GM04503 (cell line): Measurements from ENCODE around the gene GNS.

ENCODE experiments used
- DNase-seq: peaks from one replicate; pipeline ENCODE4 v3.0.0-alpha.2; 2012; ENCODE audit warnings: low read depth

GNS gene

DNA sequence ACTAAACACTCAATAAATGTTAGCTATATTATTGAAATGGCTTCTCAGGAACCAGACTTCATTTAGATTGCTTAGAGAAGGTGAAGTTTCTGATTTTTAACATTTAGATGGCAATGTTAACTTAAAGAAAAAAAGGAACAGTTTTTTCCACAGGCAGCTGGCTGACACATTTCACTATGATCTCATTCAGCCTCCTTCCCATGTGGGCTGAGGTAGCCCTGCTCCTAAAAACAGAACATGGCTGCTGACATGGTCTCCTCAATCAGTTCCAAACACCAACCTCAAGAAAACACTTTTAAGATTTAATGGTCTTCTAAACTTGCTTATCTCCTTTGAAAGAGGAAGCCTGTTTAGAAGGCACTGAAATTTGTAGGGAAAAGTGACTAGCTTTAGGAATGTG lies 23.8 kb downstream of the GNS start:
- no peak for DNase-seq

DNA sequence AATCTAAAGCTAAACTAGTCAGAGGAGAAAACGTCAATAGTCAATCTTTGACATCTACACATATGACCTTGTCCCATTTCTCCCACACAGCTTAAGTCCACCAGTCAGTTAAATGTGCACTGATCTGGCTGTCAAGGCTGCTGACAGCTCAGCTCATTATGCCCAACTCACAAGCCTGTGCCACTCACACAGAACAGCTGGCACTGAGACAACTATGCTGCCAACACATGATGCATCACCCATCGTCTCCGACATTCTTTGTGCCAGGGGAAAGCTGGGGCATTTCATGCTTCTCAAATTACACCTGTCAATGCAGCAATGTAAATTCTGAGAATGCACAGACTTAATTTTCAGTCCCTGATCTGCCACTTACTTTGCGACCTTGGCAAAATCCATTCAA lies 25.3 kb downstream of the GNS start:
- no peak for DNase-seq

DNA sequence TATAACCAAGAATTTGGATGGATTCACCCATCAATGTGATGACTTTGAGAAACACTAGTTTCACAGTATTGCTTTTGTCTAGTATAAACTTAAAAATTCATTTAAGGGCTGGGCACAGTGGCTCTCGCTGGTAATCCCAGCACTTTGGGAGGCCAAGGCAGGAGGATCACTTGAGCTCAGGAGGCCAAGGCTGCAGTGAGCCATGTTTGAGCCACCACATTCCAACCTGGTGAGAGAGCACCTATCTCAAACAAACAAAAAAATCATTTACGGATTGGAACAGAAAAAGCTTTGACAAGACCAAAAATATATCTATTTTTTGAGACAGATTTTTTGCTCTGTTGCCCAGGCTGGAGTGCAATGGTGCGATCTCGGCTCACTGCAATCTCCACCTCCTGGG lies 27.5 kb downstream of the GNS start:
- no peak for DNase-seq

DNA sequence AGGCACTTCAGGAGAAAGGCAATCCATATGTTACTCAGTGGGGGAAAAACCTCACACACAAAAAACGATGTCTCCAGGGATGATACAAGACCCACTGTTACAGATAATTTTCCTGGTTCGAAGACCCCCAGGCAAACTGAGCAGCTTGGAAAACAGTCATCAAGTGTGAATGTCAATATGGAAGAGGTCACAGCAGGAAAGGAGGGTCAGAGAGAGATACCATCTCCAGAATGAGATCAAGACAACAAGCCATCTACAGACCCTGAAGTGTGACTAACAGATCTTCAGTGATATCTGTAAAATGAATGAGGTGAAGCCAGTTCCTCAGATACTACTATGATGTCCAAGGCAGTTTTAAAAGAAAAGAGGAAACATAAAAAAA lies 28.6 kb downstream of the GNS start:
- DNase-seq, result no peak

DNA sequence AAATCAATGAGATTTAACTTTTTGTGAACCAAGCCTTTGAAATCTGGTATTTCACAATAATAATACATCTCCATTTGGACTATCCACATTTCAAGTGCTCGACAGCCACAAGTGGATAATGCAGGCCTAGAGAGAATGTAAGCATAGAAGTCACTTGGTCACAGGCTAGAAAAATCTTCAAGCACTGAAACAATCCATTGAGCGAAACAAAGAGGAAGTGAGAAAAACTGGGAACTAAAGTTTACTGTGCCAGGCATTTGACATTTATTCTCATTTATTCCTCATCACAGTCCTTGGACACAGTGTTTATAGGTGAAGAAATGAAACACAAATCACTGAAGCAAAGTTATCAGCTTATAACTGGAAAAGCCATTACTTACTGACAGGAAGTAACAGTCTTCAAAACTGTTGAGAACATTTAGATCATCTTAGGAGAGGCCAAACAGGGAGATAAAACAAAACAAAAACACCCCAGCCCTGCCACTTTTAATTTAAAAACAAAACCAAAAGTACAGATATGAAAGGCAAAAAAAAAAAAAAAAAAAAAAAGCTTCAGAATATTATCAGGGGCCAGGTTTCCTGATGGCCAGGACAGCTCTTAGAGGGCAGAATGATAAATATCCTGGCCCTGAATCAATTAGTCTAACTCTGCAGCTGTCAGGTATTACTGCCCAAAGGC lies 29.2 kb downstream of the GNS start:
- no peak for DNase-seq

DNA sequence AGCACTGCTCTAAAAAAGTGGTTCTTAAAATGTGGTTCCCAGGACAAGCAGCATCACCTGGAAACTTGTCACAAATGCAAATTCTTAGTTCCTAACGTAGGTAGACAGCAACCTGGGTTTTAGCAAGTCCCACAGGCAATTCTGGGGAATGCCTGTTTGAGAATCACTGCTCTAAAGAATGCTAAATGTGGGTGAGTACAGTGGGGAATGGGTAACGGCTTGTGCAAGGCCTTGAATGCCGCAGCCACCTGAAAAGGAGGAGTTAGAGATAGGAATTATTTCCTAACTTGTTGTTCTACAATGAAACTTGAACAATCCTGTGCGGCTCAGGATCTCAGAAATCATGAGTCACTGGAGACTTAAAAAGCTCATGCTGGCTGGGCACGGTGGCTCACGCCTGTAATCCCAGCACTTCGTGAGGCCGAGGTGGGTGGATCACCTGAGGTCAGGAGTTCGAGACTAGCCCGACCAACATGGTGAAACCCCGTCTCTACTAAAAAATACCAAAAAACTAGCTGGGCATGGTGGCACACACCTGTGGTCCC lies 34.9 kb downstream of the GNS start:
- no peak for DNase-seq

DNA sequence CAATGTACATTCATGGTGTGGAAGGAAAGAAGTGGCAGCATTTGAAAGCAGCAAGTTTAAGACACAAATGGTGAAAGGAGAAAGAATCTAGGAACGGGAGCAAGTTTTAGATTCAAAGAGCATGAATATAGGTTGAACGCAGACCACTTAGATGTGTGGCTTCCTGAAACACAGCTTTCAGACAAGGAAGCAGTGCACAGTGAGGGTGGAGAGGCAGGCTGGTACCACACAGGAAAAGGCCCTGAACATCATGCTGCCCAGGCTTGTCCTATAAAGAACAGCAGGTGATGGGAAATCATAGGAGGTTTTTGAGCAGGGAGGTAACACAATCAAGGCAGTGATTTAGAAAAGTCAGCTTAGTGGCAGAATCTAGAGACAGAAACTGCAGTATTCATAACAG lies 35.6 kb downstream of the GNS start:
- DNase-seq, result no peak

DNA sequence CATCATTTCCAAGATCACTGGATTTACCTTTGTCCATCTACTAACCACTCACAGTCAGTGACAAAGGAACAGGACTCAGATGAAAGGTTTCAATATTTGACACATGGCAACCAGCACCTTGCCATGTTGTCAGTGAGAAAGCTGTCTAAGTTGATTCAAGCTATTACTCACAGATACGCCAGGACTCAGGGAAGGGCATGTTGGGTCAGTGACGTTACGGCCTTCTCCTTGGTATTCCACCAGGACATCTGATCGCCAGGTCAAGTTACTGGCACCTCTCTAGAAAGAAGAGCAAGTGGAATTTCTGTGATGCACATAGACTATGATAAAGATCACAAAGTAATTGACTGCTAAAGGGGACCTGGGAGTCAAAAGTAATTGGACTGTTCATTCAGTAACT lies 36.4 kb downstream of the GNS start:
- DNase-seq, result no peak

DNA sequence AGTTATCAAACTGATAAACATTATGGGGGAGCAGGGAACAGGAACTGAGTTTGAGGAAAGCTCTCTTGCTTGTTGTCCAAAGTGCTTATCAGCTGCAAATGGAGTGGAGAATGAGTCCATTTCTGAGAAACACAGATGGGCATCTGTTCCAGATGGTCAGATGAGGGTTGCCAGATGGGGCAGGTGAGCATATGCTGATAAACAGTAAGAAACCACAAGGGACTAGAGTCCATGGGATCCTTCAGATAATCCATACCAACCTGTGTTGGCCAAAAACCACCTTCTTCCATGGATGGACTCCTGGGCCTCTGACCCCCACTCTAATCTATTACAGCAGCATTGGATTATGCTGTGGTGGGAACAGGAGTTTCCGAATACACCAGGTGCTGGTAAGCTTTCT lies 38.3 kb downstream of the GNS start:
- no peak for DNase-seq

DNA sequence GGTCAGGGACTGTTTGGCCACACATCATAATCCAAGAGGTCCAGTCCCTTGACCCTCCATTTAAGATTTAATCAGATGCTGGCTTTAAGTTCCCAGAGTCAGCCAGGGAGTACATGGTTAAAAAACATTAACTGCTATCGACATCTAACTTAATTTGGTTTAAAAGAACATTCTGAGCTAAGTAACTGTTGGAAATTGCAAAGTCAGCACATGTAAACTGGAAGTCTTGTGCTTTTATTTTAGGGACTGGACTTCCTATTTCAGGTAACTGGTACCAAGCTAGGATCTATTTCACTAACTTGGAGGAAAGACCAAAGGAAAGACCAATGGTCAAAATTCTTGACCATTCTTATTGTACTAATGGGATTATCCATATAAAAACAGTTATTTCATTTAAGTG lies 40.6 kb downstream of the GNS start:
- no peak for DNase-seq

DNA sequence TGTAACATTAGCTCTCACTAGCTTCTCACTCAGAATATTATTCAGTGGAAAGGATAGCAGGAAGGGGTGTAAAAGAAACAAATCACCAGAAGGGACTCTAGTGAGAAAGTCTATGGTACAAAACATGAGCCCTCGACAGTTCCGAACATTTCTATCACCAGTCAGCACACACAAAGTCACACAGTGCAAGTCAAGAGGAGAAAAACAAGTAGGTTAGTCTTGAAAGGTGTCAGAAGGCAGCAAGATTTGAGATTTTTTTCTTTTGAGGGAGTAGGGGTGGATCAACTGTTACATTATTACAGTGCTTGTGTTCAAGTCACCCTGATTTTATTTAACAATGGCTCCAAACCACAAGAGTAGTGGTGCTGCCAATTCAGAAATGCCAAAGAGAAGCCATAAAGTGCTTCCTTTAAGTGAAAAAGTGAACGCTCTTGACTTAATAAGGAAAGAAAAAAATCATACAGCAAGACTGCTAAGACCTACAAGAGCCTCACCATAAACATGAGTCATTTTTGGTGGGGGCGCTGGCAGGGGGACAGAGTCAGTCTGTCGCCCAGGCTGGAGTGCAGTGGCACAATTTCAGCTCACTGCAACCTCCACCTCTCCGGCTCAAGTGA lies 42.3 kb downstream of the GNS start:
- DNase-seq, result no peak

DNA sequence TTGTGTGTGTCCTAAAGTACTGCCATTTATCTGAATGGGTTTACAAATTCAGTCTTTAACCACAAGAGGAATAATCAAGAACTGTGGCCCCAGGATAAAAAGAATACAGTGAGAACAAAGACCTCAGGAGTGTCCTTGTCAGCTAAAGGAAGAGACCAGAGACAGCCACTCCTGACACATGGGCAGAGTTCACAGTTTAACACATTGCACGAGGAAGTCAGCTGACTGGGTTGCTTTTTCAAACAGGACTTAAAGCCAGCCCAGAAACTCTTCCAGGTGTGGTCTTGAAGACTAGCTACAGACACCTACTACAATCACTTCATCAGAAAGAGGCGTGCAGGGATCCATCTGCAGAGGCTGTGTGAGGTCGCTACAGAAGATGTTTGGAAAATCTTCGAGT lies 42.8 kb downstream of the GNS start:
- DNase-seq, result no peak

DNA sequence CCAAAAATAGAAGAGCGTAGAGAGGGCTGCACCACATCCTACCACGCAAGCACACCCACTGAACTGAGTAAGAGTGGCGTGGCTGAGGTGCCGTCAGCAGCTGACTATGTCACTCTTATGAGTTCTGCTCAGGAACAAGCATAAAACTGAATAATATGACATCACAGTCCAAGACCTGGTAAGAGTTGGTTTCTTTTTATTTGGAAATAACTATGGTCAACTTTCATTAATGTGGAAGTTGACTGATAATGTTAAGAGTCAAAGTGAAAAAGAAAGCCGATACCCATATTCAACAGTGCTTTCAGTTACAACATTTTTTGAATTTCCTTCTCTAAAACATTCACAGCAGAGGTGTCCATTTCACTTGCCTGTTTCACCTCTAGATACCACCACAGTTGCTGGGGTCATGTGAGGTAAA lies 44.6 kb downstream of the GNS start:
- DNase-seq, result no peak

DNA sequence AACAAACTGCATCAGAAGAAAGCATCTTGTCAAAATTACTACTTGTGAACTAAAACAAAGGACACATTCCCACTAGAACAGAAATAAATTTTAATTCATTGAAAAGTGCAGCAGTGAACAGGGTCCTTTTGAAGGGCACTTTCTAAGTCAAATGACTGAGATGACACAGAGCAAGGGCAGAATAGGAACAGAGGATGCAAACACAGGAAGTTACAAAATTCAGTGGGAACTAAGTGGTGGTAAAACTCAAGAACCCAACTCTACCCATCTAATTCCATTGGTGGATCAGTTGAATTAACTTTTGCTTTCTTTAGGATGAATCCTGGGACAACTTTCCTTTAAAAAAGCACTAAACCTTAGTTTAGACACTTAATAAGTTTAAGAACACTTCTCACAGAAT lies 45.8 kb downstream of the GNS start:
- DNase-seq, result no peak

DNA sequence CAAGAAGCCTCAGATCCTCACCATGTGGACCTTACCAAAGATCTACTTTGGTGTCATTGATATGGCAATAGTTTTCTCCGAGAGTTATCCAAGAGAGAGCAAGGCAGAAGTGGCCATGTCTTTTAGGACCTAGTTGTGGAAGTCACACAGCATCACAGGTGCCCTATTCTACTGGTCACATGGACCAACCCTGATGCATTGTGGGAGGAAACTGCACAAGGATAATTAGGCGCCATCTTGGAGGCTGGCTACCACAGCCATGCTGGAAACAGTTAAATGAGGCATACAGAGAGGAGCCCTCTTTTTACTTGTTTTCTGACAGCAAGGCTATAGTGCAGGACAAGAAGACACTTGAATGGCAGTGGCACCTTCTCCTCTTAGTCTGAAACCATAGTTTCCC lies 49.8 kb downstream of the GNS start:
- no peak for DNase-seq

DNA sequence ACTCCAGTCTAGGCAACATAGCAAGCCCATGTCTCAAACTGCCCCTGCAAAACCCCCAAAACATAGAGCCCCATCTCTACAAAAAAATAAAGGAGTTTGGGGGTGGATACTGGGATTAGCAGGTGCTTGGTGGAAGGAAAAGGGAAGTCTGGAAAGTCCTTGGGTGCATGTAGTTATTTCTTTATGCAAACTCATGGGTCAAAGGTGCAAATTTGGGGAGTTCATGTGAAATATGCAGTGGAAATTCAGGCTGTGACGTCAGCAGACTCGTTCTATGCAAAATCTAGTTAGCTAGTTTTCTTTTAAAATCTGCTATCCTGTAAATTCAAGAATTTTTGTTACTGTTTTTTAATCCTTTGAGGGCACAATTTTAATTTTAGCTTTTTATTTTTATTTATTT lies 51.3 kb downstream of the GNS start:
- no peak for DNase-seq

DNA sequence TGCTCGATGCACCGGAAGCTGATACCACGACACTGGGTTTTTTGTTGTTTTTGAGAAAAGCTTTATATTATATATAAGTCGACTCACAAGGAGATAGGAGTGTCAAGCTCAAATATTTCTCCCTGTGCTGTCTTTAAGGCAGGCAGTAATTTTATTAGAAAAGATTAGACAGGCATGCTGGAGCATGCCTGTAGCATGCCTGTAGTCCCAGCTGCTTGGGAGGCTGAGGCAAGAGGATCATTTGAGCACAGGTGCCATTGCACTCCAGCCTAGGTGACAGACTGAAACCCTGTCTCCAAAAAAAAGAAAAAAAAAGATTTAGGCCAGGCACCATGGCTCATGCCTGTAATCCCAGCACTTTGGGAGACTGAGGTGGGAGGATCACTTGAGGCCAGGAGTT lies 51.8 kb downstream of the GNS start:
- DNase-seq, result no peak

DNA sequence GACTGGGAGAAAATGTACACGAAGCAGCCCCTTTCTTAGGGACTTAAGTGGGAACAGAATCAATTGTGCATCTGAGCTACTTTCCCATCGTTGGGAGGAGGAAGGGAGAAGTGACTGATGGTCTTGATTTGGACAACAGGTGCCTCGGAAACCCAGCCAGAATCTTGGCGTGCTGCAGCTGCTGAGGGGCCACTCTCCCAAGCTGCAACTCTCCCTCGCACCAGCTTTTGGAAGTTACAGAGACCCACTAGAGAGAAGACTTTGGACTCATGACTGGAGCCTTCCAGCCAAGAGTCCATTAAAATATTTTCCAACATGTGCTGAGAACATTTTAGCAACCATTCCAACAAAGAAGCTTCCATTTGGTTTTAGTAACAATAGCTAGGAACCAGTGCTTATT lies 52.3 kb downstream of the GNS start:
- no peak for DNase-seq

DNA sequence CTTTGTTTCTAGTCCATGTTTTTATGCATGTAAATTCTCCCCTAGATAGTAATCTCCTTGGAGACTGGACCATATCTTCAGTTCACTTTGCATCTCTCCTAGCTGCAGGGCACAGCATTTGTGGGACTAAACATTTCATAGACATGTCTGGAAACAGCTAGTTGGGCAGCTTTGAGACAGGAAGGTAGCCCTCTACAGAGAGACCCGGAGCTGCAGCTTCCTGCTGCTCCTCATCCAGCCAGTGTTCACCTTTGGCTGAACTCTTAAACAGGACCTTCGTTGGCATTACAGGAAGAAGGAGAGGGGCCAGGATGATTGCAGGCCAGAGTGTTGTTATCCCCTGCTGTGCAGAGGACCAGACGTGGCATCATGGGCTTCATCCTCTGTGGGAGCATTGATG lies 52.9 kb downstream of the GNS start:
- no peak for DNase-seq

DNA sequence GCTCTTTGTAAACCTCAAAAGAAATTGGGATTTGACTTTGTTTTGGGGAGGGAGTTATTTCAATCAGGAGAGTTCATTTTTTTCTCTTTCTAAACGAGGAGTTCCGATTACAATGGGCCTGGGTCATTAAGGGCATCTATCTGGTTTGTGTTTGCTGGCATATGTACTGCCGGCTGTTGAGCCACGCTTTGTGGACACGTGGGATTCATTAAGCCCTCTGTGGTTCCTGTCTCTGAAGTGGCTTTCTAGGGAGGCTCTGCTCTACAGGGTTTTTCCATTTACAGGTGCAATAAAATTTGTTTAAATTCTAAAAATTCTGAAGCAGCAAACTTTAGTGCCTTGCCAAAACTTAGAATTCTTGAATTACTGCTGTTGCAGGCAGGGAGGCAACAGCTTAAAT lies 57.9 kb downstream of the GNS start:
- no peak for DNase-seq

DNA sequence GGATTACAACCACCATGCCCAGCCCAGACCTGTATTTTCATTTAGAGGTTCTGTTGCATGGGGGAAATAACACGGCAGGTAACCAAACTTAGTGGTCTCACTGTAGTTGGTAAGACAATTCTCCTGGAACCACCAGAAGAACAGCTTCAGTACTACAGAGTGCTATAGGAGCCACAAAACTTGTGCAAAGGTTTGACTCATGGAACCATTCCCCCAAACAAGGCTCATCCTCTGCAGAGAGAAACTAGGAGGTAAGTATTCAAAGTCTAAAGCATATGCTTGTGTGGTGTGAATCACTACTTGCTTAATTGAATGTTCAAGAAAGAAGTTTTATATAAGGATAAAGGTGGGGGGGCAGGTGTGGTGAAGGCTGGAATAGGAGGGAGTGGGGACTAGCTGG lies 58.7 kb downstream of the GNS start:
- DNase-seq, result no peak

DNA sequence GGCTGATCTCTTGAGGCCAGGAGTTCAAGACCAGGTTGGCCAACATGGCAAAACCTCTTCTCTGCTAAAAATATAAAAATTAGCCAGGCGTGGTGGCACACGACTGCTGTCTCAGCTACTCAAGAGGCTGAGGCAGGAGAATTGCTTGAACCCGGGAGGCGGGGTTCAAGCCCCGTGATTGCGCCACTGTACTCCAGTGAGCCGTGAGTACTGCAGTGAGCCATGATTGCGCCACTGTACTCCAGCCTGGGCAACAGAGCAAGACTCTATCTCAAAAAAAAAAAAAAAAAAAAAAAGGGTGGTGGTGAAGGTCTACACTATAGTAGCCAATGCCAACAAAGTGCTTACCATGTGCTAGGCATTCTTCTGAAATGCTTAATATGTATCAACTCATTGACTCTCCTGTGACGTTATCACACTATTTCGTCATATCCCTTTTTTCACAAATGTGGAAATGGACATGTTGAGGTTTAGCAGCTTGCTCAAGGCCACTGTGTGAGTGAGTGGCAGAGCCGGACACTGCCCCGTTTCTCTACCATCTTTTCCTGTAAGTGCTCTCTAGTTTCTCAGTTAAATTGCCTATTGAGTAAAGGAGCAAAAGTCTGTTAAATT lies 59.6 kb downstream of the GNS start:
- DNase-seq, result no peak

DNA sequence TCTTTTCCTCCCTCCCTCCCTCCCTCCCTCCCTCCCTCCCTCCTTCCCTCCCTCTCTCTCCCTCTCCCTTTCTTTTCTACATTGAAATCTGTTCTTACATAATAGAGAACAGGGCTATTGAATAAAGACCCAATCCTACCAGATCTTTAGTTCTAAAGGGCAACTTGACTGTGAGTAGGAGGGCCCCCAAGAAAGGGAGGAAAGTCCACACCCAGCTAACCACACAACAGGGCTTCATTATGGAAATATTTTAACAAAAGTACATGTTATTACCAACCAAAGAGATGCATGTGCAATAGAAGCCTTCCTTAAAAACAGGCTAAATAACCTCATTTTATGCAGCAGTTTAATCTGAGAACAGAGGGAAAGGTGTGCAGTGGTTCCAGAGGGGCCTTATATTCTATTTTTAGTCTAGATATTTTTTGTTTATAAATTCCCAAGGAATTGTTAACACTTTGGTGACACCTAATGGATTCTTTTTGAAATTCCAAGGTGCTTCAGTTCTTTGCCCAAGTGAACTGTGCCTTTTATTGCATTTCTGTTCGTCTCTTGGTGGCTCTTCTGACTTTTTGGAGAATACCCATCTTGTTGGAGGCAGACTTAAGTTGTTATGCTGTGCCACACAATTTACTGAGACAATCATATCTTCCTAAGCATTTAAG lies 63.0 kb downstream of the GNS start:
- DNase-seq, result no peak
